ENCODE results near the gene ARAF. TPM values are rescaled to one million over a fixed set of nuclear protein-coding genes. Genes with fewer than 3 reads are reported as not detected.
A peak's percentile ranks its signal among the peaks of the same experiment; 100 is the strongest.

Gene ARAF
- total RNA-seq, 1 experiment from 2014 or later: 60.0 TPM

GRCh38 chrX:47608130-47608810 lies 47.3 kb downstream of the ARAF start:
- peak overlapping the region; percentile 77 for H3K27ac ChIP-seq (ENCODE audit: low read depth, low read length, poor library complexity, severe bottlenecking)
- intact Hi-C loops (cut with micrococcal nuclease; ENCODE audit: unreplicated experiment): no loop called here
- ChIA-PET POLR2A (ENCODE audit: low non-redundant PET) (interaction anchor here (0.6 kb wide), 1 partner anchor 26 kb away, joined by 3 read pairs; the partner anchor contains the start of gene TIMP1), CTCF (interaction anchor here (1.2 kb wide), 1 partner anchor 36 kb away, joined by 3 read pairs; no protein-coding TSS in a partner anchor)
- no peaks in the 10 kb centered on the region for H3K27me3 ChIP-seq (replicated peaks; ENCODE audit: insufficient read depth, low read depth, low read length, poor library complexity)
- H3K4me3 ChIP-seq (ENCODE audit: low read depth, low read length, poor library complexity, severe bottlenecking): no peak overlapping the region
- no peaks in the 10 kb centered on the region for H3K36me3 ChIP-seq (ENCODE audit: insufficient read depth, low read length, poor library complexity, severe bottlenecking)
- TF ChIP-seq EZH2 (IDR thresholded peaks at IDR 0.05; ENCODE audit: borderline replicate concordance, low read depth, low read length, poor library complexity, severe bottlenecking): no peak
- TF ChIP-seq CTCF (conservative IDR thresholded peaks at IDR 0.05; ENCODE audit: low read depth, low read length): no peak
- DNase-seq (ENCODE audit: low spot score): peak; percentile 86
- H3K4me1 ChIP-seq (ENCODE audit: insufficient read depth, low read length, poor library complexity, severe bottlenecking): peaks cover 3% of the 10 kb centered on the region
- H3K9me3 ChIP-seq (ENCODE audit: low read depth, low read length, poor library complexity, severe bottlenecking): no peaks in the 10 kb centered on the region
- BruUV-seq (replicated peaks): no TSS peak

GRCh38 chrX:47610511-47610910 lies 49.5 kb downstream of the ARAF start:
- ChIA-PET CTCF (no interaction called here), POLR2A (ENCODE audit: low non-redundant PET) (no interaction called here)
- DNase-seq (ENCODE audit: low spot score): no peak
- H3K27me3 ChIP-seq (replicated peaks; ENCODE audit: insufficient read depth, low read depth, low read length, poor library complexity): no peaks in the 10 kb centered on the region
- H3K27ac ChIP-seq (ENCODE audit: low read depth, low read length, poor library complexity, severe bottlenecking): no peak overlapping the region
- no peaks in the 10 kb centered on the region for H3K9me3 ChIP-seq (ENCODE audit: low read depth, low read length, poor library complexity, severe bottlenecking)
- H3K4me1 ChIP-seq (ENCODE audit: insufficient read depth, low read length, poor library complexity, severe bottlenecking): peaks cover 3% of the 10 kb centered on the region
- H3K36me3 ChIP-seq (ENCODE audit: insufficient read depth, low read length, poor library complexity, severe bottlenecking): no peaks in the 10 kb centered on the region
- no peak for TF ChIP-seq CTCF (conservative IDR thresholded peaks at IDR 0.05; ENCODE audit: low read depth, low read length)
- TF ChIP-seq EZH2 (IDR thresholded peaks at IDR 0.05; ENCODE audit: borderline replicate concordance, low read depth, low read length, poor library complexity, severe bottlenecking): no peak
- intact Hi-C loops (cut with micrococcal nuclease; ENCODE audit: unreplicated experiment): no loop called here
- BruUV-seq (replicated peaks): no TSS peak
- no peak overlapping the region for H3K4me3 ChIP-seq (ENCODE audit: low read depth, low read length, poor library complexity, severe bottlenecking)

- BruUV-seq (replicated peaks): no TSS peak
Observed at GRCh38 chrX:47611489-47611888, 50.5 kb downstream of the ARAF start.

More at GRCh38 chrX:47611489-47611888, 50.5 kb downstream of the ARAF start:
- H3K9me3 ChIP-seq (ENCODE audit: low read depth, low read length, poor library complexity, severe bottlenecking): no peaks in the 10 kb centered on the region
- no peaks in the 10 kb centered on the region for H3K36me3 ChIP-seq (ENCODE audit: insufficient read depth, low read length, poor library complexity, severe bottlenecking)
- TF ChIP-seq EZH2 (IDR thresholded peaks at IDR 0.05; ENCODE audit: borderline replicate concordance, low read depth, low read length, poor library complexity, severe bottlenecking) (no peak), CTCF (conservative IDR thresholded peaks at IDR 0.05; ENCODE audit: low read depth, low read length) (no peak)
- peaks cover 3% of the 10 kb centered on the region for H3K4me1 ChIP-seq (ENCODE audit: insufficient read depth, low read length, poor library complexity, severe bottlenecking)
- H3K4me3 ChIP-seq (ENCODE audit: low read depth, low read length, poor library complexity, severe bottlenecking): no peak overlapping the region
- H3K27me3 ChIP-seq (replicated peaks; ENCODE audit: insufficient read depth, low read depth, low read length, poor library complexity): no peaks in the 10 kb centered on the region
- ChIA-PET POLR2A (ENCODE audit: low non-redundant PET) (no interaction called here), CTCF (no interaction called here)
- DNase-seq (ENCODE audit: low spot score): no peak
- intact Hi-C loops (cut with micrococcal nuclease; ENCODE audit: unreplicated experiment): no loop called here
- no peak overlapping the region for H3K27ac ChIP-seq (ENCODE audit: low read depth, low read length, poor library complexity, severe bottlenecking)
